Transverse colon (tissue), 4 donors: Measurements from ENCODE around the gene PERM1.

Source experiments
- CTCF ChIP-seq, 5 experiments: fragments of 200-600 bp in 3 of 5; fragments of 450-650 bp in 2 of 5; sonication (generic) in 3 of 5; IDR thresholded peaks; 1 replicate in 2 of 5; 2 replicates in 3 of 5; pipeline ENCODE4 v1.5.1; 2016 to 2017; ENCODE audit warnings: antibody characterized with exemption in 5 of 5, inconsistent platforms in 3 of 5, mild to moderate bottlenecking in 2 of 5, moderate library complexity in 1 of 5
- EP300 ChIP-seq: sonication (generic); formaldehyde crosslinking; IDR thresholded peaks from one replicate; pipeline ENCODE4 v1.6.1; 2017; ENCODE audit warnings: antibody characterized with exemption, low read depth
- POLR2A ChIP-seq: fragments of 450-650 bp; IDR thresholded peaks from one replicate; pipeline ENCODE4 v1.6.1; 2016; ENCODE audit warnings: antibody characterized with exemption, mild to moderate bottlenecking, moderate library complexity
- POLR2AphosphoS5 ChIP-seq, 3 donors: sonication (generic); formaldehyde crosslinking; IDR thresholded peaks; one replicate each; pipeline ENCODE4 v1.6.1; 2016; ENCODE audit warnings: antibody characterized with exemption in 3 of 3

GRCh38 chr1:1020415-1021009, 38.6 kb upstream of the PERM1 start:
- no peak for TF ChIP-seq CTCF (IDR thresholded peaks at IDR 0.05)
- TF ChIP-seq POLR2A, result no peak
- TF ChIP-seq POLR2AphosphoS5 (IDR thresholded peaks at IDR 0.05), result no peak
- TF ChIP-seq EP300, result no peak
